HG02938 (cell line): ENCODE measurements around the gene TMEM132A.
A peak's percentile ranks its signal among the peaks of the same experiment; 100 is the strongest.

ENCODE experiments used
- ATAC-seq: cut with Tn5 transposase; IDR thresholded peaks from one replicate; pipeline ENCODE4 v1.9.1; 2021; ENCODE audit warnings: mild to moderate bottlenecking, moderate library complexity; ENCODE audit not compliant: unreplicated experiment

The TMEM132A gene

GRCh38 chr11:60936467-60937143 lies 12.3 kb downstream of the TMEM132A start:
- no peak for ATAC-seq

GRCh38 chr11:60937144-60937527 lies 12.9 kb downstream of the TMEM132A start:
- no peak for ATAC-seq

GRCh38 chr11:60937811-60938210 lies 13.6 kb downstream of the TMEM132A start:
- no peak for ATAC-seq

- ATAC-seq = no peak
Observed at GRCh38 chr11:60938500-60938899, 14.2 kb downstream of the TMEM132A start.

- no peak for ATAC-seq
Observed at GRCh38 chr11:60939301-60939700, 15.0 kb downstream of the TMEM132A start.

- ATAC-seq = no peak
Observed at GRCh38 chr11:60939855-60940254, 15.6 kb downstream of the TMEM132A start.

- no peak for ATAC-seq
Observed at GRCh38 chr11:60941371-60942119, 17.3 kb downstream of the TMEM132A start.

GRCh38 chr11:60942219-60942618 lies 18.0 kb downstream of the TMEM132A start:
- ATAC-seq = no peak

GRCh38 chr11:60942970-60943565 lies 18.8 kb downstream of the TMEM132A start:
- ATAC-seq = no peak

- ATAC-seq = no peak
Observed at GRCh38 chr11:60944490-60945294, 20.4 kb downstream of the TMEM132A start.

- ATAC-seq = no peak
Observed at GRCh38 chr11:60945295-60945667, 21.0 kb downstream of the TMEM132A start.

- no peak for ATAC-seq
Observed at GRCh38 chr11:60946601-60947264, 22.5 kb downstream of the TMEM132A start.

- ATAC-seq = no peak
Observed at GRCh38 chr11:60947700-60948099, 23.4 kb downstream of the TMEM132A start.

GRCh38 chr11:60948250-60948649 lies 24.0 kb downstream of the TMEM132A start:
- no peak for ATAC-seq

GRCh38 chr11:60950024-60950423 lies 25.8 kb downstream of the TMEM132A start:
- ATAC-seq = no peak

- ATAC-seq = no peak
Observed at GRCh38 chr11:60950933-60951605, 26.8 kb downstream of the TMEM132A start.

- ATAC-seq = no peak
Observed at GRCh38 chr11:60951606-60951903, 27.3 kb downstream of the TMEM132A start.

- peak; percentile 70 for ATAC-seq
Observed at GRCh38 chr11:60951904-60952741, 27.9 kb downstream of the TMEM132A start, which contains the start of gene SLC15A3. TSS of gene SLC15A3 (minus strand) at chr11:60952176. CDS start at chr11:60951551, 625 bp downstream.

GRCh38 chr11:60952742-60953170 lies 28.5 kb downstream of the TMEM132A start:
- no peak for ATAC-seq
